SK-N-SH (cell line): ENCODE results near the gene ITGB5. TPM values are rescaled to one million over a fixed set of nuclear protein-coding genes. Genes with fewer than 3 reads are reported as not detected.

Experiments used
- CTCF ChIA-PET: fragments of 300-600, 350-600 bp; formaldehyde crosslinking; extraction: SDS; loops from one replicate; lab custom pipeline; 2021; lab: Yijun Ruan, JAX
- POLR2A ChIA-PET: fragments of 350-600 bp; sonication (Branson Sonifier 250); formaldehyde crosslinking; extraction: SDS; loops from one replicate; lab custom pipeline; 2020; ENCODE audit warnings: antibody characterized with exemption, inconsistent platforms; lab: Yijun Ruan, JAX
- DNase-seq: peaks from one replicate; pipeline ENCODE4 v3.0.0; 2012
- H2AFZ ChIP-seq: fragments of 200-600 bp; sonication (generic); 2 replicates; pipeline ENCODE4 v1.8.1; 2016; ENCODE audit warnings: antibody characterized with exemption, mild to moderate bottlenecking, low read depth
- H3F3A ChIP-seq: fragments of 200-600 bp; sonication (generic); replicated peaks from 2 replicates; pipeline ENCODE3; 2016; ENCODE audit warnings: antibody characterized with exemption, mild to moderate bottlenecking; ENCODE audit not compliant: insufficient read depth
- H3K27ac ChIP-seq, 2 experiments: fragments of 200-500 bp in 1 of 2; fragments of 200-600 bp in 1 of 2; sonication (Bioruptor generic) in 1 of 2; sonication (generic), shearing (Covaris generic) in 1 of 2; 2 replicates each; pipeline versions ENCODE4 v1.5.1 to v1.6.1; 2014 to 2016; ENCODE audit warnings: low read depth in 2 of 2, inconsistent platforms in 1 of 2, low read length in 1 of 2, mild to moderate bottlenecking in 1 of 2, mixed read lengths in 1 of 2
- H3K27me3 ChIP-seq: fragments of 200-600 bp; sonication (generic), shearing (Covaris generic); 2 replicates; pipeline ENCODE4 v1.6.1; 2016; ENCODE audit warnings: mixed run types; ENCODE audit not compliant: insufficient read depth
- H3K36me3 ChIP-seq, 2 experiments: fragments of 200-500 bp in 1 of 2; fragments of 200-600 bp in 1 of 2; sonication (Bioruptor generic) in 1 of 2; sonication (generic) in 1 of 2; replicated peaks in 1 of 2; 2 replicates each; pipeline versions ENCODE3 to v1.5.1; 2014 to 2016; ENCODE audit warnings: low read length in 1 of 2, mild to moderate bottlenecking in 1 of 2; ENCODE audit not compliant: insufficient read depth in 2 of 2, control insufficient read depth in 1 of 2
- H3K4me1 ChIP-seq, 2 experiments: fragments of 200-500 bp in 1 of 2; fragments of 200-600 bp in 1 of 2; sonication (Bioruptor generic) in 1 of 2; sonication (generic), shearing (Covaris generic) in 1 of 2; 2 replicates each; pipeline versions ENCODE4 v1.5.1 to v1.6.1; 2014 to 2016; ENCODE audit warnings: low read depth in 1 of 2, low read length in 1 of 2, mixed run types in 1 of 2; ENCODE audit not compliant: insufficient read depth in 2 of 2, control insufficient read depth in 1 of 2
- H3K4me2 ChIP-seq: fragments of 200-600 bp; sonication (generic), shearing (Covaris generic); 2 replicates; pipeline ENCODE4 v1.6.1; 2017; ENCODE audit warnings: mixed run types
- H3K4me3 ChIP-seq, 2 experiments: fragments of 200-500 bp in 1 of 2; fragments of 200-600 bp in 1 of 2; sonication (Bioruptor generic) in 1 of 2; sonication (generic), shearing (Covaris generic) in 1 of 2; 2 replicates each; pipeline versions ENCODE4 v1.5.1 to v1.8.1; 2014 to 2016; ENCODE audit warnings: low read depth in 2 of 2, inconsistent platforms in 1 of 2, low read length in 1 of 2, mild to moderate bottlenecking in 1 of 2, mixed read lengths in 1 of 2, moderate library complexity in 1 of 2
- H3K79me2 ChIP-seq: fragments of 200-600 bp; sonication (generic); 2 replicates; pipeline ENCODE4 v1.8.1; 2017; ENCODE audit warnings: mild to moderate bottlenecking; ENCODE audit not compliant: insufficient read depth
- H3K9ac ChIP-seq: fragments of 200-600 bp; sonication (generic); 2 replicates; pipeline ENCODE4 v1.6.1; 2017; ENCODE audit warnings: mixed run types
- H3K9me2 ChIP-seq: fragments of 200-600 bp; sonication (generic); 2 replicates; pipeline ENCODE4 v1.6.1; 2017; ENCODE audit warnings: mixed run types
- H3K9me3 ChIP-seq: fragments of 200-600 bp; sonication (generic); 2 replicates; pipeline ENCODE4 v1.6.1; 2017; ENCODE audit warnings: mixed run types, mild to moderate bottlenecking, moderate library complexity
- H4K20me1 ChIP-seq: fragments of 200-600 bp; sonication (generic); 2 replicates; pipeline ENCODE4 v1.6.1; 2017; ENCODE audit warnings: mild to moderate bottlenecking, mixed run types; ENCODE audit not compliant: insufficient read depth
- CTCF ChIP-seq: fragments of 200-600 bp; sonication (generic); IDR thresholded peaks from 2 replicates; pipeline ENCODE4 v1.6.1; 2017; ENCODE audit warnings: antibody characterized with exemption, mild to moderate bottlenecking, moderate library complexity
- ELF1 ChIP-seq: IDR thresholded peaks from 2 replicates; pipeline ENCODE4 v1.4.0; 2012
- EP300 ChIP-seq, 2 experiments: IDR thresholded peaks; 2 replicates each; pipeline versions ENCODE4 v1.4.0 to v1.6.1; 2012; ENCODE audit warnings: borderline replicate concordance in 1 of 2, low read depth in 1 of 2, low read length in 1 of 2
- EZH2phosphoT487 ChIP-seq: fragments of 200-600 bp; sonication (generic); IDR thresholded peaks from 2 replicates; pipeline ENCODE4 v1.6.1; 2017; ENCODE audit warnings: low read depth, mixed run types, mild to moderate bottlenecking, antibody characterized with exemption, moderate library complexity, borderline replicate concordance
- FOXM1 ChIP-seq: IDR thresholded peaks from 2 replicates; pipeline ENCODE4 v1.4.0; 2012; ENCODE audit warnings: low read depth, mild to moderate bottlenecking
- GATA2 ChIP-seq: sonication (generic); formaldehyde crosslinking; IDR thresholded peaks from 2 replicates; pipeline ENCODE4 v1.5.0; 2020; ENCODE audit warnings: mild to moderate bottlenecking, missing genetic modification reagents
- IRF3 ChIP-seq: fragments of 150-350 bp; IDR thresholded peaks from 2 replicates; pipeline ENCODE4 v1.6.1; 2016; ENCODE audit warnings: mild to moderate bottlenecking, low read depth, low read length
- MAX ChIP-seq: IDR thresholded peaks from 2 replicates; pipeline ENCODE4 v1.4.0; 2012; ENCODE audit warnings: low read depth
- MEF2A ChIP-seq: IDR thresholded peaks from 2 replicates; pipeline ENCODE4 v1.4.0; 2012; ENCODE audit warnings: low read depth, borderline replicate concordance
- MXI1 ChIP-seq: IDR thresholded peaks from 2 replicates; pipeline ENCODE4 v1.6.1; 2012; ENCODE audit warnings: mild to moderate bottlenecking, low read depth, low read length, improper control_type of control experiment
- NFIC ChIP-seq: IDR thresholded peaks from 2 replicates; pipeline ENCODE4 v1.4.0; 2012; ENCODE audit warnings: borderline replicate concordance
- NRF1 ChIP-seq: IDR thresholded peaks from 2 replicates; pipeline ENCODE4 v1.6.1; 2012; ENCODE audit warnings: low read depth, mild to moderate bottlenecking, low read length
- RAD21 ChIP-seq: IDR thresholded peaks from 2 replicates; pipeline ENCODE4 v1.6.1; 2012; ENCODE audit warnings: mild to moderate bottlenecking, low read length
- RCOR1 ChIP-seq: fragments of 150-350 bp; IDR thresholded peaks from 2 replicates; pipeline ENCODE4 v1.6.1; 2017; ENCODE audit warnings: antibody characterized with exemption, low read length
- REST ChIP-seq: IDR thresholded peaks from 2 replicates; pipeline ENCODE4 v1.6.1; 2012; ENCODE audit warnings: mild to moderate bottlenecking, low read depth, low read length, moderate library complexity
- RFX5 ChIP-seq: IDR thresholded peaks from 2 replicates; pipeline ENCODE4 v1.6.1; 2012; ENCODE audit warnings: mild to moderate bottlenecking, improper control_type of control experiment, low read length
- SIN3A ChIP-seq: IDR thresholded peaks from 2 replicates; pipeline ENCODE4 v1.6.1; 2012; ENCODE audit warnings: low read depth, mild to moderate bottlenecking, low read length, moderate library complexity, borderline replicate concordance
- SMC3 ChIP-seq: IDR thresholded peaks from 2 replicates; pipeline ENCODE4 v1.6.1; 2012; ENCODE audit warnings: low read depth, low read length, improper control_type of control experiment
- TCF12 ChIP-seq: IDR thresholded peaks from 2 replicates; pipeline ENCODE4 v1.4.0; 2012
- USF1 ChIP-seq: IDR thresholded peaks from 2 replicates; pipeline ENCODE4 v1.4.0; 2012; ENCODE audit warnings: low read depth, borderline replicate concordance
- YY1 ChIP-seq: IDR thresholded peaks from 2 replicates; pipeline ENCODE4 v1.4.0; 2012; ENCODE audit warnings: low read depth, mild to moderate bottlenecking
- ZBTB33 ChIP-seq: IDR thresholded peaks from 2 replicates; pipeline ENCODE4 v1.4.0; 2012; ENCODE audit warnings: low read depth, borderline replicate concordance
- WGBS: methylation state at CpG from one replicate; pipeline ENCODE4 v1.1.6; 2017; ENCODE audit warnings: low lambda C conversion rate; 5-methylcytosine and 5-hydroxymethylcytosine counted together
- polyA plus RNA-seq, 3 experiments: library from polyadenylated mRNA; depleted of rRNA; stranded (reverse); fragments of >200 nt; gene quantifications; 2 replicates each; pipeline ENCODE4 v1.2.3, GENCODE V29; 2012

ITGB5 gene
- polyA plus RNA-seq, 1 of the 3 experiments (the other 2 are of a cell fraction) = 481 TPM

GRCh38 chr3:124772081-124772831 lies 114.9 kb downstream of the ITGB5 start:
- H3K79me2 ChIP-seq = peaks cover 7% of the 10 kb centered on the region; the same call in 1 of the 2 replicates
- H4K20me1 ChIP-seq = peaks cover 6% of the 10 kb centered on the region; the same call in 1 of the 2 replicates
- no peaks in the 10 kb centered on the region for H3K9me2 ChIP-seq
- H3K4me3 ChIP-seq = no peak overlapping the region
- peak overlapping the region; percentile 85 to 98 for H3K27ac ChIP-seq
- ChIA-PET CTCF (interaction anchor here (0.9 to 15.4 kb wide), 8 partner anchors 11 to 224 kb away, joined by 3 to 332 read pairs (median 4); no protein-coding TSS in a partner anchor), POLR2A (interaction anchor here (0.7 to 2.4 kb wide), 8 partner anchors 9 to 127 kb away, joined by 3 to 21 read pairs (median 4); partner anchors contain the start of gene ITGB5)
- H3K9ac ChIP-seq = peak overlapping the region; percentile 17; the same call in 1 of the 2 replicates
- H3K27me3 ChIP-seq = no peaks in the 10 kb centered on the region
- peak; percentile 83 for DNase-seq
- H3K4me1 ChIP-seq = peaks cover 44 to 86% of the 10 kb centered on the region in 2 experiments
- no peak overlapping the region for H2AFZ ChIP-seq
- WGBS = 8% methylated on average over 13 of the region's 17 CpGs
- peak overlapping the region; percentile 69 for H3K4me2 ChIP-seq
- H3F3A ChIP-seq = peaks cover 37% of the 10 kb centered on the region
- H3K36me3 ChIP-seq = peaks cover 33 to 37% of the 10 kb centered on the region in 2 experiments
- no peaks in the 10 kb centered on the region for H3K9me3 ChIP-seq
- peak; percentile 98 for TF ChIP-seq FOXM1
- TF ChIP-seq EZH2phosphoT487 = no peak; the same call in 1 of the 2 replicates
- TF ChIP-seq MAX = peak; percentile 84
- TF ChIP-seq SMC3 = 0 out of 2 replicates have a peak, but pooled peaks have one; percentile 12
- no peak for TF ChIP-seq RFX5
- TF ChIP-seq MEF2A = peak; percentile 85; the same call in 1 of the 2 replicates
- TF ChIP-seq REST = no peak; the same call in 1 of the 2 replicates
- TF ChIP-seq USF1 = 0 out of 2 replicates have a peak, but pooled peaks have one; percentile 52
- no peak for TF ChIP-seq CTCF
- TF ChIP-seq SIN3A = peak; percentile 91
- peak; percentile 100 for TF ChIP-seq NFIC
- peak; percentile 13; the same call in 1 of the 2 replicates for TF ChIP-seq RAD21
- peak; percentile 76 for TF ChIP-seq YY1
- TF ChIP-seq MXI1 = peak; percentile 82; the same call in 1 of the 2 replicates
- TF ChIP-seq IRF3 = no peak
- TF ChIP-seq EP300 (IDR thresholded peaks at IDR 0.05; ENCODE audit: borderline replicate concordance in 1 of 2, low read depth in 1 of 2, low read length in 1 of 2) = peak; percentile 99 to 100
- TF ChIP-seq GATA2 (CRISPR knock-in tag) = peak; percentile 100
- TF ChIP-seq ZBTB33 = peak; percentile 92
- TF ChIP-seq RCOR1 = peak; percentile 100
- peak; percentile 79 for TF ChIP-seq ELF1
- no peak for TF ChIP-seq NRF1
- peak; percentile 100 for TF ChIP-seq TCF12
